ENCODE data around the gene B4GALT4.

B4GALT4 gene

GRCh38 chr3:119221779-119222320 is 18.8 kb downstream of the B4GALT4 start:
- H3K27ac ChIP-seq (ENCODE audit: insufficient read depth in 1 of 2, low read depth in 1 of 2, low read length in 2 of 2, poor library complexity in 1 of 2, severe bottlenecking in 2 of 2), result no peak overlapping the region
- peaks cover 13 to 82% (median 61%) of the 10 kb centered on the region in 4 experiments for H3K36me3 ChIP-seq (ENCODE audit: control insufficient read depth in 4 of 4, insufficient read depth in 4 of 4, low read length in 3 of 4)
- ChIA-PET POLR2A (no interaction called here), CTCF (interaction anchor here (1.7 kb wide), 1 partner anchor 14 kb away, joined by 6 read pairs; no protein-coding TSS in a partner anchor)
- no peak for DNase-seq
- H3K4me1 ChIP-seq (ENCODE audit: control extremely low read depth in 1 of 4, control insufficient read depth in 4 of 4, insufficient read depth in 4 of 4, low read length in 3 of 4), result no peaks in the 10 kb centered on the region
- WGBS (ENCODE audit: insufficient coverage), result 90% methylated on average over 1 of the region's 2 CpGs
- H3K27me3 ChIP-seq (replicated peaks in 2 of 5; ENCODE audit: control insufficient read depth in 4 of 5, insufficient read depth in 5 of 5, low read length in 4 of 5), result no peaks in the 10 kb centered on the region
- H3K9me3 ChIP-seq (ENCODE audit: control extremely low read depth in 1 of 5, control insufficient read depth in 4 of 5, insufficient read depth in 2 of 5, low read depth in 1 of 5, low read length in 4 of 5), result no peaks in the 10 kb centered on the region
- no peak overlapping the region for H3K4me3 ChIP-seq (ENCODE audit: control insufficient read depth in 1 of 7, extremely low read depth in 1 of 7, insufficient read depth in 4 of 7, low read depth in 2 of 7, low read length in 6 of 7)

GRCh38 chr3:119220970-119221667 is 19.6 kb downstream of the B4GALT4 start:
- Histone ChIP-seq H3K27ac (ENCODE audit: insufficient read depth in 1 of 2, low read depth in 1 of 2, low read length in 2 of 2, poor library complexity in 1 of 2, severe bottlenecking in 2 of 2) (no peak overlapping the region), H3K4me1 (ENCODE audit: control extremely low read depth in 1 of 4, control insufficient read depth in 4 of 4, insufficient read depth in 4 of 4, low read length in 3 of 4) (no peaks in the 10 kb centered on the region), H3K36me3 (ENCODE audit: control insufficient read depth in 4 of 4, insufficient read depth in 4 of 4, low read length in 3 of 4) (peaks cover 13 to 81% (median 58%) of the 10 kb centered on the region in 4 experiments), H3K9me3 (ENCODE audit: control extremely low read depth in 1 of 5, control insufficient read depth in 4 of 5, insufficient read depth in 2 of 5, low read depth in 1 of 5, low read length in 4 of 5) (no peaks in the 10 kb centered on the region), H3K4me3 (ENCODE audit: control insufficient read depth in 1 of 7, extremely low read depth in 1 of 7, insufficient read depth in 4 of 7, low read depth in 2 of 7, low read length in 6 of 7) (no peak overlapping the region), H3K27me3 (replicated peaks in 2 of 5; ENCODE audit: control insufficient read depth in 4 of 5, insufficient read depth in 5 of 5, low read length in 4 of 5) (no peaks in the 10 kb centered on the region)
- 73% methylated on average over 3 of the region's 3 CpGs for WGBS (ENCODE audit: insufficient coverage)
- ChIA-PET CTCF (interaction anchor here (1.7 kb wide), 1 partner anchor 15 kb away, joined by 6 read pairs; no protein-coding TSS in a partner anchor), POLR2A (no interaction called here)
- DNase-seq, result no peak

GRCh38 chr3:119220198-119220597 is 20.5 kb downstream of the B4GALT4 start:
- Histone ChIP-seq H3K4me1 (ENCODE audit: control extremely low read depth in 1 of 4, control insufficient read depth in 4 of 4, insufficient read depth in 4 of 4, low read length in 3 of 4) (no peaks in the 10 kb centered on the region), H3K27me3 (replicated peaks in 2 of 5; ENCODE audit: control insufficient read depth in 4 of 5, insufficient read depth in 5 of 5, low read length in 4 of 5) (no peaks in the 10 kb centered on the region), H3K9me3 (ENCODE audit: control extremely low read depth in 1 of 5, control insufficient read depth in 4 of 5, insufficient read depth in 2 of 5, low read depth in 1 of 5, low read length in 4 of 5) (no peaks in the 10 kb centered on the region), H3K27ac (ENCODE audit: insufficient read depth in 1 of 2, low read depth in 1 of 2, low read length in 2 of 2, poor library complexity in 1 of 2, severe bottlenecking in 2 of 2) (no peak overlapping the region), H3K4me3 (ENCODE audit: control insufficient read depth in 1 of 7, extremely low read depth in 1 of 7, insufficient read depth in 4 of 7, low read depth in 2 of 7, low read length in 6 of 7) (no peak overlapping the region), H3K36me3 (ENCODE audit: control insufficient read depth in 4 of 4, insufficient read depth in 4 of 4, low read length in 3 of 4) (peaks cover 16 to 85% (median 60%) of the 10 kb centered on the region in 4 experiments)
- ChIA-PET POLR2A (no interaction called here), CTCF (no interaction called here)
- no peak for DNase-seq
- WGBS (ENCODE audit: insufficient coverage), result 100% methylated on average over 7 of the region's 7 CpGs

GRCh38 chr3:119219069-119219468 is 21.6 kb downstream of the B4GALT4 start:
- CTCF ChIA-PET, result interaction anchor here (0.8 kb wide), 1 partner anchor 56 kb away, joined by 3 read pairs; no protein-coding TSS in a partner anchor
- no peaks in the 10 kb centered on the region for H3K27me3 ChIP-seq (replicated peaks in 2 of 5; ENCODE audit: control insufficient read depth in 4 of 5, insufficient read depth in 5 of 5, low read length in 4 of 5)
- H3K36me3 ChIP-seq (ENCODE audit: control insufficient read depth in 4 of 4, insufficient read depth in 4 of 4, low read length in 3 of 4), result peaks cover 14 to 88% (median 67%) of the 10 kb centered on the region in 4 experiments
- H3K27ac ChIP-seq (ENCODE audit: insufficient read depth in 1 of 2, low read depth in 1 of 2, low read length in 2 of 2, poor library complexity in 1 of 2, severe bottlenecking in 2 of 2), result peak overlapping the region in 1 of 2 experiments; percentile 35
- POLR2A ChIA-PET, result no interaction called here
- no peaks in the 10 kb centered on the region for H3K9me3 ChIP-seq (ENCODE audit: control extremely low read depth in 1 of 5, control insufficient read depth in 4 of 5, insufficient read depth in 2 of 5, low read depth in 1 of 5, low read length in 4 of 5)
- 97% methylated on average over 4 of the region's 4 CpGs for WGBS (ENCODE audit: insufficient coverage)
- peak in 2 of 3 donors; percentile 40 to 42 for DNase-seq
- no peaks in the 10 kb centered on the region for H3K4me1 ChIP-seq (ENCODE audit: control extremely low read depth in 1 of 4, control insufficient read depth in 4 of 4, insufficient read depth in 4 of 4, low read length in 3 of 4)
- no peak overlapping the region for H3K4me3 ChIP-seq (ENCODE audit: control insufficient read depth in 1 of 7, extremely low read depth in 1 of 7, insufficient read depth in 4 of 7, low read depth in 2 of 7, low read length in 6 of 7)

- Histone ChIP-seq H3K27ac (ENCODE audit: insufficient read depth in 1 of 2, low read depth in 1 of 2, low read length in 2 of 2, poor library complexity in 1 of 2, severe bottlenecking in 2 of 2) (no peak overlapping the region), H3K9me3 (ENCODE audit: control extremely low read depth in 1 of 5, control insufficient read depth in 4 of 5, insufficient read depth in 2 of 5, low read depth in 1 of 5, low read length in 4 of 5) (no peaks in the 10 kb centered on the region), H3K4me1 (ENCODE audit: control extremely low read depth in 1 of 4, control insufficient read depth in 4 of 4, insufficient read depth in 4 of 4, low read length in 3 of 4) (peaks cover 0 to 3% (median 0%) of the 10 kb centered on the region in 4 experiments), H3K4me3 (ENCODE audit: control insufficient read depth in 1 of 7, extremely low read depth in 1 of 7, insufficient read depth in 4 of 7, low read depth in 2 of 7, low read length in 6 of 7) (no peak overlapping the region), H3K27me3 (replicated peaks in 2 of 5; ENCODE audit: control insufficient read depth in 4 of 5, insufficient read depth in 5 of 5, low read length in 4 of 5) (no peaks in the 10 kb centered on the region), H3K36me3 (ENCODE audit: control insufficient read depth in 4 of 4, insufficient read depth in 4 of 4, low read length in 3 of 4) (peaks cover 25 to 60% (median 47%) of the 10 kb centered on the region in 4 experiments)
- no peak for DNase-seq
- ChIA-PET CTCF (interaction anchor here (1.5 kb wide), 1 partner anchor 141 kb away, joined by 3 read pairs; no protein-coding TSS in a partner anchor), POLR2A (no interaction called here)
- WGBS (ENCODE audit: insufficient coverage), result 100% methylated on average over 2 of the region's 6 CpGs
Measured at GRCh38 chr3:119211803-119212202, 28.9 kb downstream of the B4GALT4 start.

- Histone ChIP-seq H3K4me1 (ENCODE audit: control extremely low read depth in 1 of 4, control insufficient read depth in 4 of 4, insufficient read depth in 4 of 4, low read length in 3 of 4) (peaks cover 0 to 3% (median 0%) of the 10 kb centered on the region in 4 experiments), H3K9me3 (ENCODE audit: control extremely low read depth in 1 of 5, control insufficient read depth in 4 of 5, insufficient read depth in 2 of 5, low read depth in 1 of 5, low read length in 4 of 5) (no peaks in the 10 kb centered on the region), H3K27ac (ENCODE audit: insufficient read depth in 1 of 2, low read depth in 1 of 2, low read length in 2 of 2, poor library complexity in 1 of 2, severe bottlenecking in 2 of 2) (no peak overlapping the region), H3K27me3 (replicated peaks in 2 of 5; ENCODE audit: control insufficient read depth in 4 of 5, insufficient read depth in 5 of 5, low read length in 4 of 5) (no peaks in the 10 kb centered on the region), H3K4me3 (ENCODE audit: control insufficient read depth in 1 of 7, extremely low read depth in 1 of 7, insufficient read depth in 4 of 7, low read depth in 2 of 7, low read length in 6 of 7) (no peak overlapping the region), H3K36me3 (ENCODE audit: control insufficient read depth in 4 of 4, insufficient read depth in 4 of 4, low read length in 3 of 4) (peaks cover 25 to 55% (median 45%) of the 10 kb centered on the region in 4 experiments)
- POLR2A ChIA-PET, result no interaction called here
- CTCF ChIA-PET, result interaction anchor here (0.8 kb wide), 1 partner anchor 17 kb away, joined by 3 read pairs; no protein-coding TSS in a partner anchor
- no peak for DNase-seq
- 62% methylated on average over 3 of the region's 4 CpGs for WGBS (ENCODE audit: insufficient coverage)
Measured at GRCh38 chr3:119211193-119211592, 29.5 kb downstream of the B4GALT4 start.

GRCh38 chr3:119207512-119207875 is 33.2 kb downstream of the B4GALT4 start:
- no peak overlapping the region for H3K4me3 ChIP-seq (ENCODE audit: control insufficient read depth in 1 of 7, extremely low read depth in 1 of 7, insufficient read depth in 4 of 7, low read depth in 2 of 7, low read length in 6 of 7)
- H3K27ac ChIP-seq (ENCODE audit: insufficient read depth in 1 of 2, low read depth in 1 of 2, low read length in 2 of 2, poor library complexity in 1 of 2, severe bottlenecking in 2 of 2), result no peak overlapping the region
- WGBS (ENCODE audit: insufficient coverage), result no CpG with 5 or more reads among the region's 3 CpGs
- no peaks in the 10 kb centered on the region for H3K27me3 ChIP-seq (replicated peaks in 2 of 5; ENCODE audit: control insufficient read depth in 4 of 5, insufficient read depth in 5 of 5, low read length in 4 of 5)
- no peak for DNase-seq
- peaks cover 16 to 20% (median 20%) of the 10 kb centered on the region in 4 experiments for H3K36me3 ChIP-seq (ENCODE audit: control insufficient read depth in 4 of 4, insufficient read depth in 4 of 4, low read length in 3 of 4)
- ChIA-PET POLR2A (no interaction called here), CTCF (interaction anchor here (0.8 to 1.1 kb wide), 3 partner anchors 26 to 136 kb away, joined by 3 read pairs; no protein-coding TSS in a partner anchor)
- peaks cover 0 to 3% (median 0%) of the 10 kb centered on the region in 4 experiments for H3K4me1 ChIP-seq (ENCODE audit: control extremely low read depth in 1 of 4, control insufficient read depth in 4 of 4, insufficient read depth in 4 of 4, low read length in 3 of 4)
- peaks cover 0 to 2% (median 0%) of the 10 kb centered on the region in 5 experiments for H3K9me3 ChIP-seq (ENCODE audit: control extremely low read depth in 1 of 5, control insufficient read depth in 4 of 5, insufficient read depth in 2 of 5, low read depth in 1 of 5, low read length in 4 of 5)
